HEK293 (cell line): ENCODE measurements around the gene TMEM135.
A peak's percentile ranks its signal among the peaks of the same experiment; 100 is the strongest.
"Not testable (repeated sequence)": the region's sequence is repeated elsewhere in the genome, so short reads cannot be mapped to it uniquely, and the experiment has no call there.

ENCODE experiments used
- CTCF ChIA-PET: fragments of 350-600 bp; formaldehyde crosslinking; extraction: SDS; loops from one replicate; lab custom pipeline; 2021; ENCODE audit warnings: antibody characterized with exemption; lab: Yijun Ruan, JAX
- POLR2A ChIA-PET: fragments of 300-600 bp; formaldehyde crosslinking; extraction: SDS; loops from one replicate; lab custom pipeline; 2020; ENCODE audit warnings: antibody characterized with exemption, inconsistent platforms; lab: Yijun Ruan, JAX
- H3K27ac ChIP-seq: fragments of 200-500 bp; sonication (Bioruptor generic); 2 replicates; pipeline ENCODE4 v1.5.1; 2014; ENCODE audit warnings: low read depth, low read length, control low read depth, inconsistent platforms; ENCODE audit errors: extremely low read depth
- H3K36me3 ChIP-seq, 2 experiments: fragments of 200-500 bp in 1 of 2; sonication (Bioruptor generic) in 1 of 2; 1 replicate in 1 of 2; 2 replicates in 1 of 2; pipeline ENCODE4 v1.5.1; 2014 to 2017; ENCODE audit warnings: inconsistent platforms in 2 of 2, low read length in 2 of 2; ENCODE audit not compliant: control insufficient read depth in 2 of 2, insufficient read depth in 1 of 2
- H3K4me1 ChIP-seq: fragments of 200-500 bp; sonication (Bioruptor generic); 2 replicates; pipeline ENCODE4 v1.5.1; 2014; ENCODE audit warnings: mild to moderate bottlenecking, low read length, inconsistent platforms; ENCODE audit not compliant: control insufficient read depth, insufficient read depth
- H3K4me3 ChIP-seq: 2 replicates; pipeline ENCODE4 v1.5.1; 2011; ENCODE audit warnings: low read depth, mild to moderate bottlenecking, control low read depth, low read length, moderate library complexity
- H3K9me3 ChIP-seq: fragments of 200-500 bp; sonication (Bioruptor generic); 2 replicates; pipeline ENCODE4 v1.5.1; 2014; ENCODE audit warnings: low read depth, low read length, inconsistent platforms; ENCODE audit not compliant: control insufficient read depth, insufficient read depth
- PRDM1 ChIP-seq: fragments of 450-650 bp; formaldehyde crosslinking; IDR thresholded peaks from 2 replicates; pipeline ENCODE4; 2016; ENCODE audit warnings: missing biosample characterization, missing genetic modification characterization
- SETDB1 ChIP-seq: IDR thresholded peaks from one replicate; pipeline ENCODE4 v1.6.1; 2017; ENCODE audit warnings: mild to moderate bottlenecking, low read length, moderate library complexity, mixed read lengths; ENCODE audit not compliant: insufficient read length
- SP3 ChIP-seq: fragments of 450-650 bp; formaldehyde crosslinking; IDR thresholded peaks from 2 replicates; pipeline ENCODE4 v1.5.1; 2016; ENCODE audit warnings: missing biosample characterization, missing genetic modification characterization
- TRIM28 ChIP-seq: IDR thresholded peaks from 2 replicates; pipeline ENCODE4 v1.6.1; 2011; ENCODE audit warnings: low read length, control low read depth, borderline replicate concordance
- ZBTB10 ChIP-seq: fragments of 450-650 bp; formaldehyde crosslinking; IDR thresholded peaks from 2 replicates; pipeline ENCODE4 v1.5.1; 2016; ENCODE audit warnings: missing biosample characterization, missing genetic modification characterization
- ZEB2 ChIP-seq: fragments of 450-650 bp; formaldehyde crosslinking; IDR thresholded peaks from 2 replicates; pipeline ENCODE4 v1.5.1; 2016; ENCODE audit warnings: missing biosample characterization, missing genetic modification characterization
- ZNF146 ChIP-seq: fragments of 450-650 bp; formaldehyde crosslinking; IDR thresholded peaks from 2 replicates; pipeline ENCODE4 v1.5.1; 2016; ENCODE audit warnings: missing biosample characterization, missing genetic modification characterization
- ZNF202 ChIP-seq: fragments of 450-650 bp; formaldehyde crosslinking; IDR thresholded peaks from 2 replicates; pipeline ENCODE4 v1.5.1; 2016; ENCODE audit warnings: missing biosample characterization, missing genetic modification characterization, borderline replicate concordance
- ZNF280C ChIP-seq: fragments of 450-650 bp; formaldehyde crosslinking; IDR thresholded peaks from 2 replicates; pipeline ENCODE4 v1.5.1; 2016; ENCODE audit warnings: missing biosample characterization, missing genetic modification characterization
- ZNF510 ChIP-seq: fragments of 450-650 bp; formaldehyde crosslinking; IDR thresholded peaks from 2 replicates; pipeline ENCODE4 v1.5.1; 2018; ENCODE audit warnings: mild to moderate bottlenecking, missing genetic modification characterization, missing biosample characterization; ENCODE audit not compliant: insufficient replicate concordance
- ZNF555 ChIP-seq: fragments of 450-650 bp; formaldehyde crosslinking; conservative IDR thresholded peaks from 2 replicates; pipeline ENCODE4 v1.5.1; 2017; ENCODE audit warnings: missing biosample characterization, mild to moderate bottlenecking, missing genetic modification characterization, inconsistent platforms
- ZNF560 ChIP-seq: fragments of 450-650 bp; formaldehyde crosslinking; IDR thresholded peaks from 2 replicates; pipeline ENCODE4 v1.5.1; 2017; ENCODE audit warnings: missing biosample characterization, missing genetic modification characterization, borderline replicate concordance
- ZNF600 ChIP-seq: fragments of 450-650 bp; formaldehyde crosslinking; IDR thresholded peaks from 2 replicates; pipeline ENCODE4 v1.5.1; 2016; ENCODE audit warnings: missing biosample characterization, missing genetic modification characterization
- ZNF629 ChIP-seq: fragments of 450-650 bp; formaldehyde crosslinking; IDR thresholded peaks from 2 replicates; pipeline ENCODE4 v1.5.1; 2017; ENCODE audit warnings: missing biosample characterization, missing genetic modification characterization
- ZNF701 ChIP-seq: fragments of 450-650 bp; formaldehyde crosslinking; IDR thresholded peaks from 2 replicates; pipeline ENCODE4 v1.5.1; 2016; ENCODE audit warnings: missing biosample characterization, missing genetic modification characterization
- ZNF843 ChIP-seq: fragments of 450-650 bp; formaldehyde crosslinking; IDR thresholded peaks from 2 replicates; pipeline ENCODE4 v1.5.1; 2016; ENCODE audit warnings: missing biosample characterization, missing genetic modification characterization

Gene TMEM135

GRCh38 chr11:87187930-87188329 lies 150.2 kb downstream of the TMEM135 start:
- ChIA-PET CTCF (no interaction called here), POLR2A (no interaction called here)
- no peaks in the 10 kb centered on the region for H3K9me3 ChIP-seq
- no peak for TF ChIP-seq ZNF510 (tag by site-specific recombination)
- TF ChIP-seq ZEB2 (tag by site-specific recombination): no peak
- no peak for TF ChIP-seq ZNF701 (tag by site-specific recombination)
- no peak for TF ChIP-seq SETDB1
- no peak for TF ChIP-seq ZBTB10 (tag by site-specific recombination)
- TF ChIP-seq ZNF146 (tag by site-specific recombination): no peak
- no peak for TF ChIP-seq ZNF560 (tag by site-specific recombination)
- no peak for TF ChIP-seq ZNF555 (tag by site-specific recombination)
- no peak for TF ChIP-seq ZNF843 (tag by site-specific recombination)
- TF ChIP-seq ZNF629 (tag by site-specific recombination): no peak
- TF ChIP-seq ZNF280C (tag by site-specific recombination): no peak
- no peak for TF ChIP-seq TRIM28
- no peak for TF ChIP-seq SP3 (tag by site-specific recombination)
- TF ChIP-seq ZNF600: no peak
- no peak overlapping the region for H3K4me3 ChIP-seq
- H3K27ac ChIP-seq: no peak overlapping the region
- no peaks in the 10 kb centered on the region for H3K36me3 ChIP-seq
- H3K4me1 ChIP-seq: no peaks in the 10 kb centered on the region

- CTCF ChIA-PET, POLR2A ChIA-PET: not testable (repeated sequence)
- TF ChIP-seq ZNF202 (tag by site-specific recombination): peak; percentile 48; the same call in 1 of the 2 replicates
Measured at GRCh38 chr11:87188396-87188795, 150.7 kb downstream of the TMEM135 start.

GRCh38 chr11:87188921-87189320 lies 151.2 kb downstream of the TMEM135 start:
- POLR2A ChIA-PET, H3K27ac ChIP-seq, H3K4me3 ChIP-seq, H3K9me3 ChIP-seq, H3K36me3 ChIP-seq, H3K4me1 ChIP-seq: not testable (repeated sequence)
- CTCF ChIA-PET: interaction anchor here (0.7 kb wide), 2 partner anchors 14 to 18 kb away, joined by 3 to 5 read pairs; no protein-coding TSS in a partner anchor
- TF ChIP-seq PRDM1 (tag by site-specific recombination): peak; percentile 100

More at GRCh38 chr11:87188396-87188795, 150.7 kb downstream of the TMEM135 start:
- H3K4me1 ChIP-seq, H3K36me3 ChIP-seq, H3K4me3 ChIP-seq, H3K27ac ChIP-seq, H3K9me3 ChIP-seq: not testable (repeated sequence)
